NCI-H345 treated with DMSO at 0.1 percent for 48 hours (cell line): ENCODE measurements around the gene ADGRL1.
"Not testable (repeated sequence)": the region's sequence is repeated elsewhere in the genome, so short reads cannot be mapped to it uniquely, and the experiment has no call there.

Experiments
- DNase-seq: peaks from one replicate; lab custom pipeline; 2025; ENCODE audit not compliant: unreplicated experiment; lab: John Stamatoyannopoulos, UW

Gene ADGRL1

DNA sequence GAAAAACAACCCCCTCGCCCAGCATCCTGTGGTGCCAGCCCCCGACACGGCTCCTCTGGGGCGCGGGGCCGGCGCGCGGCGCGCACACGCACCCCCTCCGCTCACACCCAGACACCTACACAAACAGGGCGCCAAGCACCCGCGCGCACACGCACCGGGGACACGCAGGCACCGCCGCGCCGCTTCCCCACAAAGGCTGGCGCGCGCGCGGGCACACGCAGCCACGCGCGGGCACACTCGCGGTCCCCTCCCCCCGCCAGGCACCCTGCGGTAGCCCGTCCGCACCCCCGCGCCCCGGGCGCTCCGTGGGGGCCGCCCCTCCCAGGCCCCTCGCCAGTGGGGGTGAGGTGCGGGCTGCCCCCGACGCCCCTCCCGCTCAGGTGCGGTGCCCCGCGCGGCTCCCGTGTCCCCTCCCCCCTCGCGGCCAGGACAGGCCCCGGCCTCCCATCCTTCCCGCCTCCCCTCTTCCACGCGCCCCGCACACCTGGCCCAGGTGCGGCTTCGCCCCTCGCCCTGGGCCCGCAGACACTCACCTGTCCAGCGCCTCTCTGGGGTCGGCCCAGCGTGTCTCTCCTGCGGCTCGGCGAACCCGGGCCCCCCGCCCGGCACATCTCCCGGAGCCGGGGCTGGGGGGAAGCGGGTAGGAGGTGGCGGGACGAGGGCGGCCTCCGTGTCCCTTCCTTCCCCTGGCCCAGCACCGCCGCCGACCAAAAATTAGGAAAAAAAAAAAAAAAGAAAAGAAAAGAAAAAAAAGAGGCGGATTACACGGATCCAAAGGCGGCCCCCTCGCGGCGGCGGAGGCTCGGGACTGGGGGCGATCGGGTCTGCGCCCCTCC, at the start of gene ADGRL1:
TSS of gene ADGRL1 (minus strand) at position 718 of the 836 bp plus-strand sequence. CDS start 22,567 bp downstream, outside the sequence.
- DNase-seq = not testable (repeated sequence)

DNA sequence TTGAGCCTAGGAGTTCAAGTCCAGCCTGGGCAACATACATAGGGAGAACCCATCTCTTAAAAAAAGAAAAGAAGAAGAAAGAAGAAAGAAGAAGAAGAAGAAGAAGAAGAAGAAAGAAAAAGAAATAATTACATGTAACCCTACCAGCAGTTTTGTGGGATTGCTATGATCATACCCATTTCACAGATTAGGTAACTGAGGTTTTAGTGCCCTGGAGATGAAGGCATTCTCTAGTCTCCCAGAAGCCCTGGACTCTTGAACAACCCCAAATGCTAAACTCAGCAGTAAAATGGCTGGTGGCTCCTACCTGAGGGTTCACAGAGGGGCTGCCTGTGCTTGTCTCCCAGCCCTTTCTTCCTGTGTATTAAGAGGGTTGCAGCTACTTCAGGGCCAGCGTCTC, 49.3 kb upstream of the ADGRL1 start:
- not testable (repeated sequence) for DNase-seq

DNA sequence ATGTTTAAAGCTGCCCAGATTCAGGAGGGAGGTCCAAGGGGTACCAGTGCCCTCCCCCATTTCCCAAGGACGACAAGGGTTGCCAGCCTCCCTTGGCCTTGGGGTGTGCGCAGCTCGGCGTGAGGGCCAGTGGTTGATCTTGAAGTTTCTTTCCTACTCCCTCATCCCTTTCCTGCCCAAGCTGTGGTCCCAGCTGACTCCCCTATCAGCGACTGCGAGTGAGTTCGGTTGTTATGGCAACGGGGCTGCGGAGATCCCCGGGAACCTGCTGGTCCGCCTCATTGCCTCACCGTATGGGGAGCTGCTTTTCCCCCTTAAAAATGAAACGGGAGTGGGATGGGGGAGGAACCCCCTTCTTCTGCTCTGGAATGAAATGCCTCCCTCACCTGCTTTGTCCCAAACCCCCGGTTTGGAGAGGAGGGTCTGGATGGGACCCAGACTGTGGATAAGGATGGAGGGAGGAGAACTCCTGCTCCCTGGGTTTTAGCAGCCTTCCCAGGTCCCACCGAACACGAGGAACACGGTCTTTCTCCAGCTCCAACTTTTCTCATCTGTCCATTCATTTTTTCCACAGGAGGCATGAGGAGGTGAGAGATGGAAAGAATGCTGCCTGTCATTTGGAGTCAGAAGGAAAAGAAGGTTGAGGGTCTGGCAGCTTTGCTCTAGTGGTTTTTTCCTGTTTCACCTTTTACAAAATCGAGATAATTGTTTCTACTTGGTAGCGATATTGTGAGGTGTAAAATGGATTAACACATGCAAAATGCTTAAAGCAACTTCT, 48.0 kb upstream of the ADGRL1 start:
- not testable (repeated sequence) for DNase-seq

DNA sequence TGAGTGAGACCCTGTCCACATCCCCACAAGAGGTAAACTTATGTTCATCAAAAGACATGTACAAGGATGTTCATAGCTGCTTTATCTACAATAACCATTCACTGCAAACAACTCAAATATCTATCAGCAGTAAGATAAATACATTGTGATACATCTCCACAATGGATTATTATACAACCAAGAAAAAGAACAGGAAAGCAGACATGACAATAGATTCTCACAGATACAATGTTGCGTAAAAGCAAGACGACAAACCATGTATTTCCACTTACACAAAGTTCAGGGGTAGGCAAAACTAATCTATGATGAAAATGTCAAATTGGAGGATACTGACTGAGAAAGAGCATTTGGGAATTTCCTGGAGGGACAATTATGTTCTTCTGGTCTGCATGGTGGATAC, 46.2 kb upstream of the ADGRL1 start:
- not testable (repeated sequence) for DNase-seq

DNA sequence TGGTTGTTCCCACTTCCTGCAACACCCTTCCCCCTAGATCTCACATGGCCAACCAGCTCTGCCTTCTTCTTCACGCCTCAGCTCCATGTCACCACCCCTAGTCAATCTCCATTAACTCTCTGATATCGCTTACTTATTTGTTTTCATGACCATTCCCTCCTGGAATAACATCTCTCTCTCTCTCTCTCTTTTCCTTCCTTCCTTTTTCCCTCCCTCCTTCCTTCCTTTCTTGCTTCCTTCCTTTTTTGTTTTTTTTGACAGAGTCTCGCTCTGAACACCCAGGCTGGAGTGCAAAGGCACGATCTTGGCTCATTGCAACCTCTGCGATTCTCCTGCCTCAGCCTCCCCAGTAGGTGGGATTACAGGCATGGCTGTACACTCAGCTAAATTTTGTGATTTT, 44.9 kb upstream of the ADGRL1 start:
- no peak for DNase-seq

DNA sequence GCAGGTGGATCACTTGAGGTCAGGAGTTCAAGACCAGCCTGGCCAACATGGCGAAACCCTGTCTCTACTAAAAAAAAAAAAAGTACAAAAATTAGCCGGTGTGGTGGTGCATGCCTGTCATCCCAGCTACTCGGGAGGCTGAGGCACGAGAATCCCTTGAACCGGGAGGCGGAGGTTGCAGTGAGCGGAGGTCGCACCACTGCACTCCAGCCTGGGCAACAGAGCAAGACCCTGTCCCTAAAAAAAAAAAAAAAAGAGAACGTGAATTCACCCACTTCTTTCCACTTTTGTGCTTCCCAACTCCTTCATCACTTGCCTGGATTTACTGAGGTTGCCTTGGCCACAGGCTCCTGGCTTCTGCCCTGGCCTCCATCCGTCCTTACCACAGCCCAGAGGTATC, 44.3 kb upstream of the ADGRL1 start:
- DNase-seq = not testable (repeated sequence)

DNA sequence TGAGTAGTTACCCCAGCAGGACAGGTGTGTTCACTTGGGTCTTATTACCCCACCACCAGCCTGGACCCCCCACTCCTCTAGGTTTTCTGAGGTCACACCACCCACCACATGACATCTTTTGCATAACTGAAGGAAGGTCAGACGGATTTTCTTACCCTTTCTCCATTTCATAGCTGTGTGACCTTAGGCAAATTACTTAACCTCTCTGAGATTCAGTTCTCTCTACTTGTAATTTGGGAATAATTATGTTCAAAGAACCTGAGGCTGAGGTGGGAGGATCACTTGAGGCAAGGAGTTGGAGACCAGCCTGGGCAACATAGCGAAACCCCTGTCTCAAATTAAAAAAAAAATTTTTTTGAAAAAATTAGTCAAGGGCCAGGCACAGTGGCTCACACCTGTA, 43.9 kb upstream of the ADGRL1 start:
- not testable (repeated sequence) for DNase-seq

DNA sequence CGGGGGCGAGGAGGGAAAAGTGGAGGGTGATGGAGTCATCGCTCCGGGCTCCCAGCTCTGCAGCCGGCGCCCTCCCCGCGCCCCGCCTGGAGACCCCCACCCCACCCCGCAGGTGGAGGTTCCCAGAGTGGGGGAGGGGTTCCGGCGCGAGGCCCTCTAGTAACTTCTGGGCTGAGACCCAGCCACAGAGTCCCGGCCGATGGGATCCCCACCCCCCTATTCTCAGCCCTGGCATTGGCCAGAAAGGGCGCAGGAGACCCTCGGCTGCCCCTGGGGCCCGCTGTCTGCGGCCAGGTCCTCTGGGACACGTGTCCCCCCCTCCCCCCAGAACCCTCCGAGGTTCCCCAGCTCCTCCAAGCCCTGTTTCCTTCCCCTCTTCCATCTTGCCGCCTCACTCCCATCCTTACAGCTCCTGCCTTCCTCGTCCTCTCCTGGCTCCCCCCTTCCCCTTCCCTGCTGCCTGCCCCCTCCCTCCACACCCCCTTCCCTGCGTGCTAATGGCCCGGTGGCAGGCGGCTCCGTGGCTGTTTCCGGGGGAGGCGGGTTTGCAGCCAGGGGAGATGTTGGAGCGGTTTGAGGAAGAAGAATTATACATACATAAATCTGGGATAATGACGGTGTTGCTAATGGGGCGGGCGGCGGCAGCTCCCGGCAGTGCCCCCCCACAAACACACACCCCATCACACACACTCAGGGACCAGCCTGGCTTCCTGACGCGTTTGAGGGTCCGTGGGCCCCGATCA, 43.2 kb upstream of the ADGRL1 start:
- DNase-seq = not testable (repeated sequence)

DNA sequence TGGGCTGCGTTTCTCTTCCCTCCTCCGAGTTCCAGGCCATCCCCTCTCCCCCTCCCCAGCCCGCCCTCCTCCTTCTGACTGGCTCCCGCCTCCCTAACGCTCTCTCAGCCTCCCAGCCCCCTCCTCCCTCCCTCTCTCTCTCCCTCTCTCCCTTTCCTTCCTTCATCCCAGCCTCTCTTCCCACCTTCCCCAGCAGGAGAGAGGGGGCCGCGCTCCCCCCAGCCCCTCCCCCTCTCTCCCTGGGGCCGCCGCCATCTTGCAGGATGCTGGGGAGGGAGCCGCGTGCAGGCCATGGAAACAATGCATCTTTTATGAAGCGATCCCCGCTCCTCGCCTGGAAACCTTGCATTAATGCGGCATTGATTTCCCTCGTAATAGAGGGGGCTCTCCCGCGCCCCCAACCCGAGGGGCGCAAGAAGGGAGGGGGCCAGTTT, 42.6 kb upstream of the ADGRL1 start:
- DNase-seq = no peak

DNA sequence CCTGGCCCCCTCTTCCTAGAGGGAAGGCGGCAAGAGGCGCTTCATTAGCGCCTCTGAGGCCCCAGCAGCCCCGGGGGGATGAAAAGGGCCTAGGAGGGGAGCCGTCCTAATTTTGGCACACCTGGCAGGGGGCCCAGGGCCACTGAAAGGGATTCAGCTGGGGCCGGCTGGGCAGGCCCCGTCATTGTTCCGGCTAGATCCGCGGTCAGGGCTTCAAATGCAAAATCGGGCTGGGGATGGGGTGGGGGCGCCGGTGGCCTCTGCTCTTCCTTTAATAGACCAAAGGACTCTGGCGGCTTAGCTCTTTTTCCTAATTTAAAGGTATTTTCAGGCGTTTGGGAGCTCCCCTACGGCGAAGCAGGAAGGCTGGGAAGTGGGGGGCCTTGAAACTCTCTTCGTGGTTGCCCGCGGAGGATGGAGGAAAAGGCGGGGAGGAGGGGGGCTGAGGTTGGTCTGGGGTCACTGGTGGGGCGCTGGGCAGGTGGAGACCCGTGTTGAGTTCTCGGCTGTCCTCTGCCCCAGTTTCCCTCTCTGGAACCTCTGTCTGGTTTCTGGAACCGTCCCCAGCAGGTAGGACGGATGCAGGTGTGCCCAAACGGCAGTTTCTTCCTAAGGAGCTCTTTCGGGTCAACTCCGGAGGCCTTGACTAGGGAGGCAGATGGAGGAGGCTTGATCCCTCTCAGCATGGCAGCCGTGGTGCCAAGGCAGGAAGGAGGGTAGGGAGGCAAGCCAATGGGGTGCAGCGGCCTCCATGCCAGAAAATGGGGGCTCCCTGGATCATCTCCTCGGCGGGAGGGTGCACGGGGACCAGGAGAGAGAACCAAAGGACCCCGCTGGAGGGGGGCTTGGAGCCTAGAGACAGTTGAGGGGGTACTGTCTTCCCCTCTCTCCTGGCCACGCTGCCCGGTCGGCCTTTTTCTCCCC, 41.8 kb upstream of the ADGRL1 start:
- not testable (repeated sequence) for DNase-seq

DNA sequence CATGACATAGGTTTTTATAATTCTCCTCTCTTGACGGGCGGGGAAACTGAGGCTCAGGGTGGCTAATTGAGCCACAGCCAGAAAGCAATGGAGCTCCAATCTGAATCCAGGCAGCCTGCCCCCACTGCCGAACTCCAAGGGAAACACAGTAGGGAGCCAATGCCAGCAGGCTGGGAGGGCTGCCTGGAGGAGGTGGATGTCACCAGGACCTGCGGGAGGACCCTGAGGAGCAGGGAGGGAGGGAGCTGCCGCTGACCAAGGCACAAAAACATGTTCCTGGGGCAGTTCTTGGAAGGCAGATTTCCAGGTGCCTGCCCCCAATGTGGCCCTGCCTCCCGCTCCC, 41.2 kb upstream of the ADGRL1 start:
- not testable (repeated sequence) for DNase-seq

DNA sequence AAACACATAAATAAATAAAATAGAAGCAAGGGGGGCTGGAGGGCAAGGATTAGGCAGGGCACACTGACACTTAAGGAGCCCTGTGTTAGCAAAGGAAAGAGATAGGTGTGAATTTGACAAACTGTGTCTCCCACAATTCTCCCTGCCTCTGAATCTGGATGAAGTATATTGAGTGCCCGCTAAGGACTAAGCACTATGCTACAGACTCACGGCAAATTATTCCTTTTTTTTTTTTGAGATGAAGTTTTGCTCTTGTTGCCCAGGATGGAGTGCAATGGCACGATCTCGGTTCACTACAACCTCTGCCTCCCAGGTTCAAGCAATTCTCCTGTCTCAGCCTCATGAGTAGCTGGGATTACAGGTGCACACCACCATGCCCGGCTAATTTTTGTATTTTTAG, 38.4 kb upstream of the ADGRL1 start:
- not testable (repeated sequence) for DNase-seq

DNA sequence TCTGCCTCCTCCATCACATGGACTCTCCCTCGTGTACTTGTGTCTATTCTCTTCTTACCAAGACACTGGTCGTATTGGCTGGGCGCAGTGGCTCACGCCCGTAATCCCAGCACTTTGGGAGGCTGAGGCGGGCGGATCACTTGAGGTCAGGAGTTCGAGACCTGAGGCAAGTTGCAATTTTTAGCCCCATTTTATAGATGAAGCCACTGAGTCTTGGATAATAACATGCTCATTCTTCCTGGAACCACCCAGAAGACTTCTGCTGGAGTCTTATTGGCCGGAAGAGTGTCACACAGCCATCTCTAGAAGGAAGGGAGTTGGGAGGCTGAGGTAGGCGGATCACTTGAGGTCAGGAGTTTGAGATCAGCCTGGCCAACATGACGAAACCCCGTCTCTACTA, 37.7 kb upstream of the ADGRL1 start:
- DNase-seq = not testable (repeated sequence)

DNA sequence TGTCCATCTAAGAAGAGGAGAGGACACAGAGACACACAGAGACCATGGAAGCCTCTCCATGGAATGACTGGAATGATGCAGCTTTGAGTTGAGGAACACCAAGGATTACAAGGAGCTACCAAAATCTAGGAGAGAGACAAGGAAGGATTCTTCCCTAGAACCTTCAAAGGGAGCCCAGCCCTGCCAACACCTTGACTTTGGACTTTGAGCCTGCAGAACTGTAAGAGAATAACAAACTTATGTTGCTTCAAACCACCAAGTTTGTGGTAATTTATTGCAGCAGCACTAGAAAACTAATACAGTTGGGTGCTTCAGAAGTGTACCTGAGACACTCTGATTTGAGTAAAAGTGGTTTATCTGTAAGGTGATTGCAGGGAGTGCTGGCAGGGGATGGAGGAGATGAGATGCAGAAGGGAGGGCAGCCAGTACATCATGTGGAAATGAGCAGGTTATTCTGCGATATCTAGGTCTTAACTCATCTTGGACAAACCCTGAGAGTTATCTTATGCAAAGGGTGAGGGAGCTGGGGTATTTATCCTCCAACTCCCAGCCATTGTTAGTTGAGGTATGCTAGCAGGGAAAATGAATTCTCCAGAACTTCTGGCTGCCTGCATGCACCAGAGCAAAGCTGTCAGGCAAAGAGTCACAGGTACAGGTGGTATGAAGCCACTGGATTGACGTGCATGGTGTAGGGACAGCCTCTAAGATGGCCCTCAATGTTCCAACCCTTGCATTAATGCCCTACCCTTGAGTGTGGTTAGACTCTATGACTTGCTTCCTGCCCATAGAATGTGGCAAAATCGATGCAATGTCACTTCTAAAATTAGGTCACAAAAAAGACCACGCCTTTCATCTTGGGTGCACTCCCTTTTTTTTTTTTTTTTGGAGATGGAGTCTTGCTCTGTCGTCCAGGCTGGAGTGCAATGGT, 31.3 kb upstream of the ADGRL1 start:
- no peak for DNase-seq

DNA sequence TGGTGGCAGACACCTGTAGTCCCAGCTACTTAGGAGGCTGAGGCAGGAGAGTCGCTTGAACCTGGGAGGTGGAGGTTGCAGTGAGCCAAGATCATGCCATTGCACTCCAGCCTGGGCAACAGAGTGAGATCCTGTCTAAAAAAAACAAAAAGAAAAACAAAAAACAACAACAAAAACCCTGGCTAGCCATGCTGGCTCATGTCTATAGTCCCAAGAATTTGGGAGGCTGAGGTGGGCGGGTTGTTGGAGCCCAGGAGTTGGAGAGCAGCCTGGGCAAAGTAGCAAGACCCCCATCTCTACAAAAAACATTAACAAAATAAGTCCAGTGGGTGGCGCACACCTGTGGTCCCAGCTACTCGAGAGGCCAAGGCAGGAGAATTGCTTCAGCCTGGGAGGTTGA, 27.0 kb upstream of the ADGRL1 start:
- not testable (repeated sequence) for DNase-seq

DNA sequence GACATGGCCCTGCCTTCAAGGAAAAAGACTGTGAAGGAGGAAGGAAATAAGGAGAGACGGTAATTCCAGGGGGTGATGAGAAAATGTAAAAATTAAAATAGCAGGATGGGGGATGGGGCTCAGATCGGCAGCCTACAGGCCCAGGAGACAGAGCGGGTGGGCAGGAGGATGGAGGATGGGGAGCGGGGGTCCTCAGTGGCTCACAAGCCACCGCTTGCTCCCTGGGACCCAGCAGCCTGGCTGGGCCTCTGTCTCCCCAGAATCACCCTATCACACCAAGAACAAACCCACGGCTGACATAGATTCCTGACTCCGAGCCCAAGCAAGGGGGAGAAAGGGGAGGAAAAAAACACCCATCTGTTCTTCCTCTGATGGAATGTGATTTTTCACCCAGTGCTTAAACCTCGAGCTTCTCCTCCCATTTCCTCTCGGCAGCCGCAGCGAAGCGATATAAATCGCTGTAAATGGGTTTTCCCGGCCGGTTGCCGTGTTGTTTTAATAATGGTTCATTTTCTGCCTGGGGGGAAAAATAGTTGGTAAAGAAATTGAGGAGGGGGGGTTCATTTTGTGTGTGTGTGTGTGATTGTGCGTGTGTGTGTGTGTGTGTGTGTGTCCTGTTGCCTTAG, 22.6 kb upstream of the ADGRL1 start:
- not testable (repeated sequence) for DNase-seq

DNA sequence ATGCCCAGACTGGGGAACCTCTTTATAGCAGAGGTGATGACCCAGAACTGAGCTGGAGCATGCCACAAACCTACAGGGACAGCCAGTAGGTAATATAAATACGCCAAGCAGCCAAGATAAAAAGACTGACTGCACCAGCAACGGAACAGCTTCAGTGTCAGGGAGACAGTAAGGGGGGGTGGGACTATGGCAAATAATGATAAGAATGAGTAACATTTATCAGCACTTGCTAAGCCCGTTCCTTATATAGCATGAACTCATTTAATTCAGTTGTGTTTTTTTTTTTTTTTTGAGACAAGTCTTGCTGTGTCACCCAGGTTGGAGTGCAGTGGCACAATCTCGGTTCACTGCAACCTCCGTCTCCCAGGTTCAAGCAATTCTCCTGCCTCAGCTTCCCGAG, 20.5 kb upstream of the ADGRL1 start:
- DNase-seq = not testable (repeated sequence)

DNA sequence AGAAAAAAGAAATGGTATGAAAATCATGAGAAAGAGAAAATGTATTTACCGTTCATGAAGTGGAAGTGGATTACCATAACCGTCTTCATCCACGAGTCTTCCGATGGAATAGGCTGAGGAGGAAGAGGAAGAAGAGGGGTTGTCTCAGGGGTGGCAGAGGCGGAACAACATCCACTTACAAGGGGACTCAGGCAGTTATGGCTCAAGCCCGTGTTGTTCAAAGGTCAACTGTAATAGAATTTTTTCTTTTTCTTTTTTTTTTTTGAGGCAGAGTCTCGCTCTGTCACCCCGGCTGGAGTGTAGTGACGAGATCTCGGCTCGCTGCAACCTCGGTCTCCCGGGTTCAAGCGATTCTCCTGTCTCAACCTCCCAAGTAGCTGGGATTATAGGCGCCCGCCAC, 16.9 kb upstream of the ADGRL1 start:
- DNase-seq = no peak

DNA sequence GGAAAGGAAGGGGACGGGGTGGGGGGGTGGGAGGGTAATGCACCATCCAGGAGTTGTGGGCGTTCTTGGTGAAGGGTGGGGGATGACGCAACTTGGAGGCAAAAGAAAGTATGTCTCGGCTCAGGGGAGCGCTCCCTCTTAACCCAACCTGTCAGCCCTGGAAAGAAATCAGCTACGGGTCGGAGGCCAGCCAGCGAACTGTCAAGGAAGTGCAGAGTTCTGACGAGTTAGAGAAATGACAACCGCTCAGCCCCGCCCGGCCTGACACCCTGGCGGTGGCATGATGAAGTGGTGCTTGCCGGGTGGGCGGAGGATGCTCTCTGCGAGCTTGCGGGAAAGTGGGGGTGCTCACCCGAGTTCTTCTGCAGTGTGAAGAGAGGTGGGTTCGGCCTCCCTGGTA, 15.4 kb upstream of the ADGRL1 start:
- DNase-seq = not testable (repeated sequence)
